ENCODE measurements around the gene HCFC2.
"Not testable (repeated sequence)": the region's sequence is repeated elsewhere in the genome, so short reads cannot be mapped to it uniquely, and the experiment has no call there.

HCFC2 gene

GRCh38 chr12:104058802-104059201 is 5.5 kb upstream of the HCFC2 start:
- DNase-seq, result no peak

GRCh38 chr12:104059963-104060362 is 4.4 kb upstream of the HCFC2 start:
- DNase-seq, result no peak

- no peak for DNase-seq
Observed at GRCh38 chr12:104060791-104061190, 3.5 kb upstream of the HCFC2 start.

GRCh38 chr12:104063712-104064030 is 660 bp upstream of the HCFC2 start:
- peak; percentile 8 for DNase-seq

GRCh38 chr12:104064842-104065427 is 604 bp downstream of the HCFC2 start:
- DNase-seq, result no peak

GRCh38 chr12:104072099-104072498 is 7.8 kb downstream of the HCFC2 start:
- no peak for DNase-seq

GRCh38 chr12:104073699-104074098 is 9.4 kb downstream of the HCFC2 start:
- no peak for DNase-seq

- DNase-seq, result no peak
Observed at GRCh38 chr12:104079024-104079423, 14.7 kb downstream of the HCFC2 start.

GRCh38 chr12:104080764-104081163 is 16.4 kb downstream of the HCFC2 start:
- no peak for DNase-seq

- no peak for DNase-seq
Observed at GRCh38 chr12:104083769-104084475, 19.6 kb downstream of the HCFC2 start.

GRCh38 chr12:104090685-104091084 is 26.4 kb downstream of the HCFC2 start:
- DNase-seq, result no peak

- no peak for DNase-seq
Observed at GRCh38 chr12:104091136-104091535, 26.8 kb downstream of the HCFC2 start.

GRCh38 chr12:104094284-104094683 is 30.0 kb downstream of the HCFC2 start:
- DNase-seq, result no peak

- DNase-seq, result no peak
Observed at GRCh38 chr12:104095289-104095688, 31.0 kb downstream of the HCFC2 start.

- no peak for DNase-seq
Observed at GRCh38 chr12:104097954-104098353, 33.6 kb downstream of the HCFC2 start.

- DNase-seq, result no peak
Observed at GRCh38 chr12:104105461-104105860, 41.1 kb downstream of the HCFC2 start.

GRCh38 chr12:104106965-104107364 is 42.6 kb downstream of the HCFC2 start:
- no peak for DNase-seq

GRCh38 chr12:104108755-104109445 is 44.6 kb downstream of the HCFC2 start:
- peak; percentile 34 for DNase-seq

GRCh38 chr12:104109446-104110271 is 45.3 kb downstream of the HCFC2 start:
- no peak for DNase-seq

GRCh38 chr12:104114834-104115586 is 50.7 kb downstream of the HCFC2 start:
- not testable (repeated sequence) for DNase-seq

- no peak for DNase-seq
Observed at GRCh38 chr12:104115587-104115975, 51.2 kb downstream of the HCFC2 start.

GRCh38 chr12:104121001-104121400 is 56.7 kb downstream of the HCFC2 start:
- DNase-seq, result no peak

- no peak for DNase-seq
Observed at GRCh38 chr12:104122298-104122697, 58.0 kb downstream of the HCFC2 start.
